CD4-positive, CD25-positive, alpha-beta regulatory T cell (primary cell): ENCODE results near the gene KAT8. TPM values are rescaled to one million over a fixed set of nuclear protein-coding genes. Genes with fewer than 3 reads are reported as not detected.

Experiments used
- ATAC-seq, 2 donors: fragments of 150-1000 bp; cut with Tn5 transposase; one replicate each; pipeline ENCODE4 v1.10.0; 2021; ENCODE audit warnings: low read depth in 2 of 2, moderate number of reproducible peaks in 2 of 2, moderate library complexity in 1 of 2
- DNase-seq, 3 donors: peaks; one replicate each; pipeline versions ENCODE4 v3.0.0 to v3.0.0-alpha.2; 2012 to 2022; ENCODE audit warnings: mixed read lengths in 1 of 3
- H3K27ac ChIP-seq: one replicate; pipeline ENCODE4 v1.7.0; 2013; ENCODE audit warnings: mild to moderate bottlenecking, low read length; ENCODE audit not compliant: insufficient read depth, poor library complexity, severe bottlenecking
- H3K27me3 ChIP-seq: one replicate; pipeline ENCODE4 v1.7.0; 2013; ENCODE audit warnings: low read length; ENCODE audit not compliant: control insufficient read depth, insufficient read depth
- H3K36me3 ChIP-seq: one replicate; pipeline ENCODE4 v1.7.0; 2013; ENCODE audit warnings: mild to moderate bottlenecking, low read length, moderate library complexity; ENCODE audit not compliant: control insufficient read depth, insufficient read depth
- H3K4me1 ChIP-seq: 2 replicates; pipeline ENCODE4 v1.7.0; 2013; ENCODE audit warnings: mild to moderate bottlenecking, low read length; ENCODE audit not compliant: insufficient read depth, control insufficient read depth, poor library complexity, severe bottlenecking
- H3K4me3 ChIP-seq: one replicate; pipeline ENCODE4 v1.7.0; 2013; ENCODE audit warnings: low read depth, mild to moderate bottlenecking, low read length, moderate library complexity
- H3K9me3 ChIP-seq, 2 experiments: 1 replicate in 1 of 2; 2 replicates in 1 of 2; pipeline ENCODE4 v1.7.0; 2013; ENCODE audit warnings: low read length in 2 of 2, mild to moderate bottlenecking in 1 of 2, moderate library complexity in 1 of 2; ENCODE audit not compliant: control insufficient read depth in 2 of 2
- H3K27ac Mint-ChIP-seq, 3 donors: one replicate each; pipeline ENCODE4 v1.8.0; 2020 to 2022; ENCODE audit warnings: mild to moderate bottlenecking in 3 of 3, mixed read lengths in 3 of 3, moderate library complexity in 2 of 3
- H3K27me3 Mint-ChIP-seq: one replicate; pipeline ENCODE4 v1.8.0; 2022; ENCODE audit warnings: mild to moderate bottlenecking, mixed read lengths
- H3K36me3 Mint-ChIP-seq: one replicate; pipeline ENCODE4 v1.8.0; 2020; ENCODE audit warnings: mixed read lengths
- H3K4me1 Mint-ChIP-seq, 4 donors: one replicate each; pipeline ENCODE4 v1.8.0; 2020 to 2022; ENCODE audit warnings: mixed read lengths in 4 of 4, mild to moderate bottlenecking in 1 of 4
- H3K4me3 Mint-ChIP-seq, 4 donors: one replicate each; pipeline ENCODE4 v1.8.0; 2020 to 2022; ENCODE audit warnings: mild to moderate bottlenecking in 4 of 4, mixed read lengths in 4 of 4, moderate library complexity in 3 of 4
- H3K9me3 Mint-ChIP-seq, 7 donors: one replicate each; pipeline ENCODE4 v1.8.0; 2020 to 2022; ENCODE audit warnings: mixed read lengths in 7 of 7, mild to moderate bottlenecking in 3 of 7, moderate library complexity in 2 of 7
- polyA plus RNA-seq, 4 donors: library from polyadenylated mRNA; unstranded; fragments of 300-500 nt; fragmentation: Illumina TruSeq; gene quantifications; one replicate each; pipeline ENCODE4 v1.2.3, GENCODE V29; 2021
- total RNA-seq: library from RNA; stranded (reverse); gene quantifications from one replicate; pipeline ENCODE4 v1.2.3, GENCODE V29; 2022

The KAT8 gene
- total and polyA plus RNA-seq, 5 donors from 2014 or later: 31.8 to 103 (median 44.7) TPM

DNA sequence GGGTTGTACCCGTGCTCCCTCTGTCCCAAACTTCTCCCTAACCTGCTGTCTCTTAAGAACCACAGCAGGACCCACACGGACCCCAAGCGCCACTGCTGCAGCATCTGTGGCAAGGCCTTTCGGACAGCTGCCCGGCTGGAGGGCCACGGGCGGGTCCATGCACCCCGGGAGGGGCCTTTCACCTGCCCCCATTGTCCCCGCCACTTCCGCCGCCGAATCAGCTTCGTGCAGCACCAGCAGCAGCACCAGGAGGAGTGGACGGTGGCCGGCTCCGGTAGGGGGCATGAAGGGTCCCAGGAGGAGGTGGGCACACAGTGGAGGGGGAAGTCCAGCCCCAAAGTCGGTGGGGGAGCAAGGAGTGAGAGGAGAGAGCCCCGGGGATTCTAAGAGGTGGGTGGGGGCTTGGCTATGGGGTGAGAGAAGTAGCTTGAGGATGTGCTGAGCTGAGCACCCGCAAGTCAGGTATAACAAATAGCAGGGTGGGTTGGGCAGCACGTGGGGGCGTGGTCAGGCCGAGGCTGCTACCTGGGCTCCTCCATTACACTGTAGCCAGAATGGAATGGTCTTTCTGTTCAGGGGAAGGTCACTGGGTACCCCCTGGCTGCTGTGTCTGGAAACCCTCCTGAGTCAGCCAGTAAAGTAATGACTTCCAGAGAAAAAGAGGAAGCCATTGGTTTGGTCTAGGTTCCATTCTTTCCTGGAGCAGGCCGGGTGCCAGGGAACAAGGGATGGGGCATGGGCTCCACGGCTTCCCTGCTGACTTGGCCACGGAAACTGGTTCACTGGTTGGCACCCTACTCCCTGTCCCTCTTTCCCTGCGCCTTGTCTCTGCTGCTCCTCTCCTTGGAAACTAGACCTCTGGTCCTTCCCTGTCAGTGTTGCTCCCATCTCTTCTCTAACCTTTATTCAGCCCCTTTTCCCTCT is 35.8 kb upstream of the KAT8 start:
- Mint-ChIP-seq H3K36me3 (peaks cover 23% of the 10 kb centered on the region), H3K4me3 (peak overlapping the region in 1 of 4 donors; percentile 81), H3K27me3 (no peaks in the 10 kb centered on the region), H3K9me3 (no peaks in the 10 kb centered on the region), H3K4me1 (peaks cover 0 to 29% (median 2%) of the 10 kb centered on the region in 4 donors), H3K27ac (peak overlapping the region in 1 of 3 donors; percentile 69)
- ATAC-seq: no peak
- DNase-seq: no peak
- no peaks in the 10 kb centered on the region for H3K27me3 ChIP-seq
- peaks cover 37% of the 10 kb centered on the region for H3K36me3 ChIP-seq
- H3K4me1 ChIP-seq: peaks cover 2% of the 10 kb centered on the region
- no peaks in the 10 kb centered on the region for H3K9me3 ChIP-seq
- no peak overlapping the region for H3K27ac ChIP-seq
- no peak overlapping the region for H3K4me3 ChIP-seq

DNA sequence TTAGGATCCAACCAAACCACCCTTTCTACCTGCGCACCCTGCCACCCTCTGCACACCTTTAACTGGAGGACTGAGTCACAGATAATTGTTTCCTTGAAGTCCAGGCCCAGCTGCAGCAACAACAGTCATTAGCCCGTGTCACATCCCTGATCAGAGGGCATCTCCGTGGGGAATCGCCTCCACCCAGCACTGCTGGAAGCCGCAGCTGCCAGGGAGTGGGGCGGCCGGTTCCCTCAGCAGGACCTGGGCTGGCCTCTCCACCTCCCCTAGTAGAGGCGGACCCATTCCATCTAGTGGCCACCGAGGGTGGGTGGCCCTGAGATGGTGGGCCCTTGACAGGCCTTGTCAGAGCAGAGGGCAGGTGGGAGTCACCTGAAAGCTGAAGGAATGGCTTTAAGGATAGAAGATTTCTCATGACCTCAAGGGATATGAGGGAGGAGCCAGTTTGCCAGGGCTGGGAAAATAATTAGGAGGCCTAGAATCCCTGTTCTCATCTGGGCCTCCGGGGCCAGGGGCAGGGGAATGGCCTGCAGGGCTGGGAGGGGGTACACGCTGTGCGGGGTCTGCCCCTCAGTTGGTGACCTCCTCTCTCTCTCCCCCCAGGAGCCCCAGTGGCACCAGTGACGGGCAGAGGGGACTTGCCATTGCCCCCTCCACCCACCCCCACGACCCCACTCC is 35.0 kb upstream of the KAT8 start:
- Histone ChIP-seq H3K36me3 (peaks cover 29% of the 10 kb centered on the region), H3K27me3 (no peaks in the 10 kb centered on the region), H3K4me3 (no peak overlapping the region), H3K4me1 (peaks cover 2% of the 10 kb centered on the region), H3K9me3 (no peaks in the 10 kb centered on the region), H3K27ac (no peak overlapping the region)
- Mint-ChIP-seq H3K27me3 (no peaks in the 10 kb centered on the region), H3K9me3 (no peaks in the 10 kb centered on the region), H3K4me3 (peak overlapping the region in 1 of 4 donors; percentile 81), H3K4me1 (peaks cover 0 to 29% (median 2%) of the 10 kb centered on the region in 4 donors), H3K27ac (peak overlapping the region in 1 of 3 donors; percentile 69), H3K36me3 (peaks cover 22% of the 10 kb centered on the region)
- ATAC-seq (no peak), DNase-seq (no peak)

GRCh38 chr16:31083081-31083480 is 34.4 kb upstream of the KAT8 start:
- H3K4me3 ChIP-seq: no peak overlapping the region
- H3K9me3 Mint-ChIP-seq: no peaks in the 10 kb centered on the region
- peaks cover 0 to 23% (median 2%) of the 10 kb centered on the region in 4 donors for H3K4me1 Mint-ChIP-seq
- H3K27me3 Mint-ChIP-seq: no peaks in the 10 kb centered on the region
- H3K4me3 Mint-ChIP-seq: no peak overlapping the region
- peaks cover 2% of the 10 kb centered on the region for H3K4me1 ChIP-seq
- no peak overlapping the region for H3K27ac Mint-ChIP-seq
- ATAC-seq (no peak), DNase-seq (no peak)
- no peaks in the 10 kb centered on the region for H3K27me3 ChIP-seq
- no peaks in the 10 kb centered on the region for H3K9me3 ChIP-seq
- H3K36me3 Mint-ChIP-seq: peaks cover 16% of the 10 kb centered on the region
- peaks cover 23% of the 10 kb centered on the region for H3K36me3 ChIP-seq
- H3K27ac ChIP-seq: no peak overlapping the region

DNA sequence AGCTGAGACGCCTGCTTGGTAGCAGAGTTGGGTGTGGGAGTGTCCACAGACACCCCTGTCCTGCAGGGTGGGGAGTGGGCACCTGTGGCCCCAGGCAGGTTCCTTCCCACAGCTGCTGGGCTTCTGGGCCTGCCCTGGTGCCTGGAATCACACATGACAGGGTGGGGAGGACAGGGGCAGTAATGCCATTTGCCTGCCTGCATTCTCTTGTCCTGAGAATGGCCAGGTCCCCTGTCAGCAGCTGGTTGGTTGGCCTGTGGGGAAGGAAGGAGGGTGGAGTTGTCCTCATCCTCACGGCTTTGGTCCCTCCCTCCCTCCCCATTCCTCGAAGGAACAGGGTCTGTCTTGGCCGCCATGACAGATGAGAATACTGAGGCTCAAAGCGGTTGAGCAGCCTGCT is 33.9 kb upstream of the KAT8 start:
- H3K9me3 ChIP-seq: no peaks in the 10 kb centered on the region
- no peak for DNase-seq
- peaks cover 2% of the 10 kb centered on the region for H3K4me1 ChIP-seq
- Mint-ChIP-seq H3K36me3 (peaks cover 12% of the 10 kb centered on the region), H3K4me1 (peaks cover 0 to 19% (median 2%) of the 10 kb centered on the region in 4 donors), H3K9me3 (no peaks in the 10 kb centered on the region), H3K27me3 (no peaks in the 10 kb centered on the region), H3K27ac (peak overlapping the region in 1 of 3 donors; percentile 76), H3K4me3 (no peak overlapping the region)
- no peak for ATAC-seq
- peaks cover 19% of the 10 kb centered on the region for H3K36me3 ChIP-seq
- H3K4me3 ChIP-seq: no peak overlapping the region
- no peak overlapping the region for H3K27ac ChIP-seq
- no peaks in the 10 kb centered on the region for H3K27me3 ChIP-seq

DNA sequence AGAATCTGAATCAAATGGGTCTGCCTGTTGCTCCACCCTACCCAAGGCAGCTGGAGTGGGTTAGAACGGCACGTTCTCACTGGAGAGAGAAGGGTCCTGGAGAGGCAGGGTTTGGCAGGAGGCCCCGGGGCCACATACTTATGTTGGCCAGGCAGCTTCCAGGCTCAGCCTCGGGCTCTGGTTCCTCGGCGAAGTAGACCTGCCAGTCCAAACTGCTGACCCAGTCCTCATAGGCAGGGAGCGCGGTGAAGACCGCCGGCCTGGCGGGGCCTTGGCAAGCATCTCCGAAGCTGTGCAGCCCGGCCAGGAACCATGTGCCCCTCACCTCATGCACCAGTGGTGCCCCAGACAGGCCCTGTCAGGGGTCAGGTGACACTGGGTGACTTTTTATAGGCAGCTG is 33.5 kb upstream of the KAT8 start:
- DNase-seq (no peak), ATAC-seq (no peak)
- no peaks in the 10 kb centered on the region for H3K27me3 Mint-ChIP-seq
- Histone ChIP-seq H3K27ac (no peak overlapping the region), H3K9me3 (no peaks in the 10 kb centered on the region), H3K36me3 (peaks cover 17% of the 10 kb centered on the region), H3K27me3 (no peaks in the 10 kb centered on the region), H3K4me1 (peaks cover 2% of the 10 kb centered on the region), H3K4me3 (no peak overlapping the region)
- peak overlapping the region in 1 of 3 donors; percentile 76 for H3K27ac Mint-ChIP-seq
- no peak overlapping the region for H3K4me3 Mint-ChIP-seq
- peaks cover 7% of the 10 kb centered on the region for H3K36me3 Mint-ChIP-seq
- H3K4me1 Mint-ChIP-seq: peaks cover 0 to 15% (median 2%) of the 10 kb centered on the region in 4 donors
- no peaks in the 10 kb centered on the region for H3K9me3 Mint-ChIP-seq

GRCh38 chr16:31084584-31085302 is 32.7 kb upstream of the KAT8 start:
- H3K9me3 Mint-ChIP-seq: no peaks in the 10 kb centered on the region
- H3K4me1 Mint-ChIP-seq: peaks cover 0 to 13% (median 2%) of the 10 kb centered on the region in 4 donors
- peaks cover 17% of the 10 kb centered on the region for H3K36me3 ChIP-seq
- DNase-seq (no peak), ATAC-seq (no peak)
- no peaks in the 10 kb centered on the region for H3K27me3 ChIP-seq
- H3K4me3 Mint-ChIP-seq: no peak overlapping the region
- no peaks in the 10 kb centered on the region for H3K27me3 Mint-ChIP-seq
- no peak overlapping the region for H3K4me3 ChIP-seq
- no peak overlapping the region for H3K27ac Mint-ChIP-seq
- no peak overlapping the region for H3K27ac ChIP-seq
- no peaks in the 10 kb centered on the region for H3K9me3 ChIP-seq
- peaks cover 6% of the 10 kb centered on the region for H3K36me3 Mint-ChIP-seq
- peaks cover 2% of the 10 kb centered on the region for H3K4me1 ChIP-seq

GRCh38 chr16:31085411-31085810 is 32.1 kb upstream of the KAT8 start:
- H3K4me1 ChIP-seq: peaks cover 2% of the 10 kb centered on the region
- Mint-ChIP-seq H3K27me3 (no peaks in the 10 kb centered on the region), H3K27ac (peak overlapping the region in 1 of 3 donors; percentile 71), H3K4me3 (no peak overlapping the region), H3K36me3 (peaks cover 6% of the 10 kb centered on the region), H3K9me3 (no peaks in the 10 kb centered on the region), H3K4me1 (peaks cover 0 to 13% (median 2%) of the 10 kb centered on the region in 4 donors)
- no peaks in the 10 kb centered on the region for H3K27me3 ChIP-seq
- DNase-seq: no peak
- no peak overlapping the region for H3K27ac ChIP-seq
- no peak for ATAC-seq
- H3K36me3 ChIP-seq: peaks cover 11% of the 10 kb centered on the region
- H3K9me3 ChIP-seq: no peaks in the 10 kb centered on the region
- H3K4me3 ChIP-seq: no peak overlapping the region
